Activated CD8-positive, alpha-beta memory T cell treated with anti-CD3 and anti-CD28 coated beads for 24 hours (primary cell): ENCODE data around the gene ZBTB7C.

Experiments
- DNase-seq: peaks from one replicate; pipeline ENCODE4 v3.0.0-alpha.2; 2020

The ZBTB7C gene

DNA sequence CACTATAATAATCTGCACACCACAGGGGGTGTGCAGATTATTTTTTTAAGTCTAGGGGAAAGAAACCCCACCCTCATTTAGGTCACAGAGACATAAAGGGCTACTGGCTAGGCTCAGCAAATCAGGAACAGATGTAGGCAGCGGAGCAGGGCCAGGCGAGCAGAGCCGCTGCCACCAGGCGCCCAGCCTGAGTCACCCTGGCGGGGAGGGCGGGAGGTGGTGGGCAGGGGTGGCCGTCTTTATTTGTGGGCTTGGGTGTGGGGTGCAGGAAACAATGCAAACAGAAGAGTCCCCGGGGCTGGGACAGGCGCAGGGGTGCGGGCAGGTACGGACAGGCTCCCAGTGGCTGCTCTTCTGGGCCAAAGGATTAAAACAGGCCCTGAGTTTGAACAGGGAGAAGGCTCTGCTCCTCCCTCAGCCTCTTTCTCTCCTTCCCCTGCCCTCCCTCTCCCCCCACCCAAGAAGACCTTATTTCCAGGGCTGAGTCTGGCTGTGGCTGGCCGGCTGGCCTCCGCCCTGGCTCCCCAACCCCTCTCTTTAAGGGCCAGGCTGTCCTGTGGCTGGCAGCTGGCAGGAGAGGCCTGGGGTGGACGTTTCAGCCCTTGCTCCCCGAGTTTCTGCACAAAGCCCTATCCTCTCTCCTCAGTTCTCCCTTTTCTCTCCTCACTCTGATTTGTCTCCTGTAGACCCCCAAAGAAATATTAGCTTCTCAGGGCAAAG lies 335.8 kb downstream of the ZBTB7C start:
- no peak for DNase-seq

DNA sequence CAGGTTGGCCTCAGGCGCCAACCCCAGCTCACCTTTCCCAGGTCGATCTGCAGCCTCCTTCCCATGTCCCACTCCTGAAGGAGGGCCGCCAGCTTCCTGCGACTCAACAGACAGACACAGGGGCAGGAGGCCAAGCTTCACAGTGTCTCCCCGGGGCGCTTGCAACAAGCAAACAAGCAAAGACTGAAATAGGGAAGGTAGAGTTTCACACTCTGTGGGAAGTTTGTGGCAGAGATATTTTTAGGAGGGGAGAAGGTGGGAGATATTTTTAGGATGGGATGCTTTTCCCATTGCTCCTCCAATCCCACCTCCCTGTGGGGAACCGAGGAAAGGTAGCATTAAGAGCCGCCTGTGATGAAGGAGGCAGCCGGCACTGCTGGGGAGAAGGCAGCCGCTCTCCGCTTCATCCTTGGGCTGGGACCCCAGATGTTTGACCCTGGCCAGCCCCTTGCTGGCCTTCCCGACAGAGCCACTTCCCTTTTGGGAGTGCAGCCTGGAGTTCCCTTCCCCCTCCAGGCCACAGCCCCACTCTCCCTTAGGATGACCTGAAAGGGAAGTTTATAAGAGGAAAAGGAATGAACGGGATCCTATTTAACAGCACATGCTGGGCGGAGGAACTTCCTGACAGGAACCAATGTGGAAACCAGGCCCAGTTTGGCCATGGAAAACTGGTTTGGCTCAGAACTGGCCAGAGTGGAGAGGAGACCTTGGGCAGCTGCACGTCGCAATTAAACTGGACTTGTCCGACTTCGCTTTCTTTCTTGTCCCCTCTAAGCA lies 336.6 kb downstream of the ZBTB7C start:
- DNase-seq: no peak

DNA sequence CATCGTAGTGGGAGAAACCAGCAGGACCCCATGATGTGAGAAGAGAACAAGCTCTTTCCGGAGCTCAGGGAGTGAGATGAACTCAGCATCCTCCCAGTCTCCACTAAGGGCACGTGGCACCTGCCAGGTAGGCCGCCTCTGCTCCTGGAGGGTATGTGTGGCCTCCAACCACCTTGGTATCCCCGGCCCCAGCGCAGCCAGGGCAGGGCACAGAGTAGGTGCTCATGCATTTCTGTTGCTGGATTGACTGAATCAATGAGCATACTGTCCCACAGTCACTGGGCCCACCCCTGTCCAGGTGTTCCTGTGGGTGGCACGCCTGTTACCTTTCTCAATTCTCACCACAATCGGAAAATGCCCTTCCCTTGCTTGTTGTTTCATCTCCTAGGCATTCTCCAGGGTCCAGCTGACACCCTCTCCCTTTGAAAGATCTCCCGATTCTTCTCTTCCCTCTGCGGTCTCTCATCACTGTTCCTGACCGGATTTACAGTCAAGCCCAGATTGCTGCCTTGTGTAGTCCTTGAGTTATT lies 340.2 kb downstream of the ZBTB7C start:
- DNase-seq: no peak

- DNase-seq: no peak
Observed at GRCh38 chr18:48066225-48066652, 342.9 kb downstream of the ZBTB7C start.

GRCh38 chr18:48065601-48065995 lies 343.6 kb downstream of the ZBTB7C start:
- no peak for DNase-seq

- no peak for DNase-seq
Observed at GRCh38 chr18:48064978-48065600, 344.1 kb downstream of the ZBTB7C start.

GRCh38 chr18:48061781-48062570 lies 347.2 kb downstream of the ZBTB7C start:
- DNase-seq: no peak

GRCh38 chr18:48060970-48061369 lies 348.2 kb downstream of the ZBTB7C start:
- no peak for DNase-seq

- no peak for DNase-seq
Observed at GRCh38 chr18:48060346-48060745, 348.8 kb downstream of the ZBTB7C start.

DNA sequence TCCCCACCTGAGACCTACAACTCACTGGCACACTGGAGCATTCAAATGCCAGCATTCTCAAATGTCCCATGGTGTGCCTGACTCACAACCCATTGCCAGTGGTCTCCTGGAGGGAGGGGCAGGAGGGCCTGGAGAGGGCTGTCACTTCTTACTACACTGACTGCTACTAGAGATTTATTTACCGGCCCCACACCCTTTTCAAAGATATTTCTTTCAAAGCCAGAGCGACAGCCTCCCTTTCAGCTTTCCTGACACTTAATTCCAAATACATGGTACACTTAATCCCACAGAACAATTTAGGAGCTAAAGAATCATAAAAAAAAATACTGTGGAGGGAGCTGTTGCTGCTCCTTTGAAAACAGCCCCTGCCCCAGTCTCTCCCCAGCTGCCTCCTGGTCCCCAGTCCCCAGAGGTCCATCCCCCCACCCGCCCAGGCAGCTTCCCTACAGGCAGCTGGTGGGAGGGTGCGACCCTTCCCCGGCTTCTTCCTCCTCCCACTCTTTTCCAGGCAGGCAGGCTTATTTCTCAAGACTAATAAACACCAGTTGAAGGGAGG lies 349.6 kb downstream of the ZBTB7C start:
- DNase-seq: no peak

DNA sequence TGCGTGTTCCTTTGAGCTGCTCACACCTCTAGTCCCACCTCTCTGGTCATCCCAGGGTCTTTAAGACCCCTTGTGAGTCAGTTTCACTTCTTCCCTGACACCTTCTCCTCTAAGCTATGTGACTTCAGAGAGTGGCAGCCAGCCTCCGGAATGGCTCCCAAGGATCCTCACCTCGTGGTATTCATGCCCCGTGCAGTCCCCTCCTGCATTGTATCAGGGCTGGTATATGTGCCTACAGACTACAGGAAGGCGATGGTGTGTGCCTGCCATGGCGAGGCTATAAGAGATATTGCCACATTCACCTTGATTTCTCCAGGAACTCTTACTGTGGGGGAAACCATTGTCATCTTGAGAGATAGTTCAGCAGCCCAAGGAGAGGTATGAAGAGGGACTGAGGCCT lies 350.7 kb downstream of the ZBTB7C start:
- no peak for DNase-seq

DNA sequence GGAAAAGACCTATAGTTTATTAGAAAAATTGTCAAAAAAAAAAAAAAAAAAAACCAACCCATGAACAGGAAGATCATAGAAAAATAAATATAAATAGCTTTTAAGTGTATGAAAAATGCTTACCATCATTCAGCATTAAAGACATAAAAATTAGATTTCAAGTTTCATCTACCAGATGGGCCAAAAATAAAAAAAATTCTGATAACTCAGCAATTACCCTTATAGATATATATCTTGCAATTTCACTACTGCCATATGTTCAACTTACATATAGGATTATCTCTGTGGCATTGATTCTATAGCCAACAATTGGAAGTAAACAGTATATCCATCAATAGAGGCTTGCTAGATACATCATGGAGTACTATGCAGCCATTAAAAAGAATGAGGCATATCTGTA lies 352.2 kb downstream of the ZBTB7C start:
- no peak for DNase-seq

DNA sequence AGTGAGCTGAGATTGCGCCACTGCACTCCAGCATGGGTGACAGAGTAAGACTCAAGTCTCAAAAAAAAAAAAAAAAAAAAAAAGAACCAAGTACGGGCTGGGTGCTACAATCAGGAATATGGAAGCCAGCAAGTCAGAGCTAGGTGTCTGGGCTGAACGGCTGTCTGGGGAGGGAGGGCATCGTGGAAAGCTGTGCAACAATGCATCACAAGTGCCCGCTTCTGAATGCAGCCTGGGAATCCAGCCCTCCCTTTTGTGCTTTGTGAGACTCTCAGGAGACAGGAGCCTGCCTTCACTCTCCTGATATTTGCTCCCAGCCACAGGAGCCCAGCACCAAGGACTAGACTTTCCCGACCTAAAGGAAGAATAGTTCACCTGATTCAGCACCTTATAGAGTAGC lies 353.8 kb downstream of the ZBTB7C start:
- no peak for DNase-seq

- DNase-seq: no peak
Observed at GRCh38 chr18:48053881-48054816, 355.0 kb downstream of the ZBTB7C start.

DNA sequence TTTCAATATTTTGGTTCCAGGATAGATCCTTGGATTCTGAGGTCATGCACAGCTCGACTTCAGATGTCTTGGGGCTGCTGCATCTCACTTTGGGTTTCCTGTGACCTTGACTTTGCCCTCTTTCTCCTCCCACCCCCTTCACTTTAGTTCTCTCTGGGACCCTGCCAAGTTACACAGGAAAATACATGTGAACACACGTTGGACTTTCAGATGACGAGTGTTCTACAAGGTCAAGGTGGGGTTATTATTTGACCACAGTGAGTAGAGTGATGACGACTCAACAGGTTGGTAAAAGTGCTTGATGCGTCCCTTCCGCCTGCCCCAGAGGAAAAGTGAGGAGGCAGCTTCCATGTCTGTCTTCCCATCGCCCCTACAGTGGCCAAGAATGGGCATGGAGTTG lies 356.3 kb downstream of the ZBTB7C start:
- DNase-seq: no peak

DNA sequence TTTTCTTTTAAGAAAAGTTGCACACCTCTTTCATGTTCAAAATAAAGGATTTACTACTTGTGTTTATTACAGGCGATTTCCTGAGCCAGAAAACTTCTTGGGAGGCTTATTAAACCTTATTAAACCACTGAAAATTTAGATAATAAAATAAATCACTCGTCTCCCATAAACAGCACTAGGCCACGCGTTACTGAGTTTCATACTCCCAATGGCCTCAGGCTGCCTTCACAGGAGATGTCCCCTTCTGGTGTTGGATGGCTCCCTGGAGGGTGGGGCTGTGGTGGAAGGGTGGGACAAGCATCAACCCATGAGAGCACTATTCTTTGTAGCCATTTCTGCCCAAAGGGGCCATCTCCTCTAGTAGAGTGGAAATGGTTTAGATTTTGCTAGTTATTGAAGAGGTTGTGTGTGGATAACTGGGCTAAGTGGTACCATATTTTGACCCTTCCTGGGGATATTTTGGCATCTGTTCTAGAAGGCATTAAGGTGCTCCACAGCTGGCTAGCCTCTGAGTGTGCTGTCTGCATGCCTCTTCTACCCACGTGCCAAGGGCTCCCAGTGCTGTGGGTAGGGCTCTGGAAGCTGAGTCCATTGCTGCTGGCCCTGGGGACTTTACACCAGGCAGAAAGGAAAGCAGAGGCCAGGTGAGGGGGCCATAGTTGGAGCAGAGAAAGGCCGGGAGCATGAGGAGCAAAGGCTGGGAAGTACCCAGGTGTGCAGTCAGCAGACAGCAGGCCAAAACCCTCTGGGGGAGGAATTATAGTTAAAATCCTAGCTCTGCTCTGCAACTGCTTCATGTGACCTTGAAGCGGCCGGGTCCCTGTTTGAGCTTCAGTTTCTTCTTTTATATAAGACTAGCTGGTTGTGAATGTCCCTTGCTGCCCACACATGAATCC lies 357.0 kb downstream of the ZBTB7C start:
- no peak for DNase-seq

- DNase-seq: no peak
Observed at GRCh38 chr18:48050176-48050575, 359.0 kb downstream of the ZBTB7C start.

GRCh38 chr18:48049757-48050156 lies 359.4 kb downstream of the ZBTB7C start:
- no peak for DNase-seq

DNA sequence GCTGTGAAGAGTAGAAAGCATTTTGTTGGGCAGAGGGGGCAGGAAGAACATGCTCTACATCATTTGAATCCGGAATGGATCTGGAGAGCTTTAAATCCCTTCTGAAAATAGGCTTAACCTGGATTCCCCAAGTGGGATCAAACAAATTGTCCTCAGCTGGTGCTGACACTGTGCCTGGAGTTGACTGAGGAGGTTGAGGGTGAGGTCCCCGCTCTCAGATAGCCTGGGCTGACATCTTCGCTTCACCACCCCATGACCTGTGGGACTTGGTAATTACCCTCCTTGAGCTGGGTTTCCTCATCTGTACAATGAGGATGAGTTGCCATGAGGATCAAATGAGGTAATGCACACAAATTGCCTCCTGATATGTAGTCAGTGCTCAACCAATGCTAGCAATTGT lies 360.9 kb downstream of the ZBTB7C start:
- DNase-seq: no peak

DNA sequence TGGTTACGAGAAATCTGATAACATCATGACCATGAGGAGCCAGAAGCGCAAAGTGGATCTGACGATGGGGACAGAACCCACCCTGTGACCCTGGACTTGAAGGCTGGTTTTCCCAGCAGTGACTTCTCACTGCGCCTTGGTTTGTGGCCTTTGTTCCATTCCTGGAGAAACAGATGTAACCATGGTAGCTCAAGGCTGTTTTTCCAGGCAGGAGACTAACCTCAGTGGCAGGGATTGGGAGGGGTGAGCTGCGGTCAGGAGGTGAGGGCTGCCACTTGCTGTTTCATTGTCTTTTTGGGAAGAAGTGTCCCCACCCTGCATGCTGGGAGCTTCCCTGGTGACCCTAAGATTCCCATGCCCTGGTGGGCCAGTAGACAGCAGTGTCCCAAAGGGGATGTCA lies 362.3 kb downstream of the ZBTB7C start:
- DNase-seq: no peak
